ENCODE results near the gene ENDOV. TPM values are rescaled to one million over a fixed set of nuclear protein-coding genes. Genes with fewer than 3 reads are reported as not detected.

The ENDOV gene
- total RNA-seq, 2 donors from 2014 or later, result 19.1 to 25.3 TPM

GRCh38 chr17:80418589-80418988, 3.6 kb downstream of the ENDOV start:
- no peaks in the 10 kb centered on the region for H3K36me3 ChIP-seq
- DNase-seq, result no peak
- H3K4me1 ChIP-seq, result no peaks in the 10 kb centered on the region
- no peaks in the 10 kb centered on the region for H3K9me3 ChIP-seq
- intact Hi-C loops (cut with DNase I), result no loop called here
- H3K27me3 ChIP-seq, result no peaks in the 10 kb centered on the region
- no peak overlapping the region for H3K4me3 ChIP-seq
- TF ChIP-seq CTCF (IDR thresholded peaks at IDR 0.05), result no peak
- no peak overlapping the region for H3K9ac ChIP-seq (ENCODE audit: low read depth in 2 of 2, low read length in 2 of 2)
- no peak overlapping the region for H3K27ac ChIP-seq

GRCh38 chr17:80419255-80419654, 4.3 kb downstream of the ENDOV start:
- Histone ChIP-seq H3K9ac (ENCODE audit: low read depth in 2 of 2, low read length in 2 of 2) (no peak overlapping the region), H3K27me3 (no peaks in the 10 kb centered on the region), H3K36me3 (no peaks in the 10 kb centered on the region), H3K27ac (no peak overlapping the region), H3K4me3 (no peak overlapping the region), H3K4me1 (no peaks in the 10 kb centered on the region), H3K9me3 (no peaks in the 10 kb centered on the region)
- DNase-seq, result no peak
- no peak for TF ChIP-seq CTCF (IDR thresholded peaks at IDR 0.05)
- intact Hi-C loops (cut with DNase I), result no loop called here

DNA sequence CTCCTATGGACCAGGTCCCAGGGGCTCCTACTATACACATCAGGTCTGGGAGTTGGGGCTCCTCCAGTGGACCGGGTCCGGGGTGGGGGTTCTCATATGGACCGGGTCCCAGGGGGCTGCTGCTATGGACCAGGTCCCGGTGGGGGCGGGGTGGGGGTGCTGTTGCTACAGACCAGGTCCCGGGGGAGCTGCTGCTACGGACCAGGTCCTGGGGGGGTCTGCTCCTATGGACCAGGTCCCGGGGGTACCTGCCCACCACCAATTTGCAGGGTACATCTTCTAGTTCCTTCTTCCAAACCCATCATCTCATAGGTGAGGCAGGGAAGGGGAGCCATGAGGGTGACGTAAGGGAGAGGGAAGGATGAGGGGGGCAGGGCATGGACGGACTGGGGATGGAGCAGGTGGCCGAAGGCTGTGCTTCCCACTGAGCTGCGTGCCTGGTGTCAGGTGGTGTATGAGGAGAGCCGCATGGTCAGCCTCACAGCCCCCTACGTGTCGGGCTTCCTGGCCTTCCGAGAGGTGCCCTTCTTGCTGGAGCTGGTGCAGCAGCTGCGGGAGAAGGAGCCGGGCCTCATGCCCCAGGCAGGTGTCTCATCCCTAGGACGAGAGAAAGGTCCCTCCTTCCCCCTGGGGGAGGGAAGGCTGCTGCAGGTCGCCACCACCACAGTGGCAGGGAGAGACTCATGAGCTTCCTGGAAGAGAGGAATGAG, 6.6 kb downstream of the ENDOV start:
- no peak for DNase-seq
- no peaks in the 10 kb centered on the region for H3K36me3 ChIP-seq
- H3K27ac ChIP-seq, result no peak overlapping the region
- H3K9ac ChIP-seq (ENCODE audit: low read depth in 2 of 2, low read length in 2 of 2), result no peak overlapping the region
- H3K4me3 ChIP-seq, result no peak overlapping the region
- intact Hi-C loops (cut with DNase I), result loop anchor here (10.0 kb wide), 1 partner anchor 683 kb away; no protein-coding TSS in a partner anchor
- no peaks in the 10 kb centered on the region for H3K4me1 ChIP-seq
- TF ChIP-seq CTCF (IDR thresholded peaks at IDR 0.05), result no peak
- H3K27me3 ChIP-seq, result no peaks in the 10 kb centered on the region
- no peaks in the 10 kb centered on the region for H3K9me3 ChIP-seq

GRCh38 chr17:80422276-80422675, 7.3 kb downstream of the ENDOV start:
- no peak for TF ChIP-seq CTCF (IDR thresholded peaks at IDR 0.05)
- H3K9ac ChIP-seq (ENCODE audit: low read depth in 2 of 2, low read length in 2 of 2), result no peak overlapping the region
- H3K4me3 ChIP-seq, result no peak overlapping the region
- H3K9me3 ChIP-seq, result no peaks in the 10 kb centered on the region
- no peaks in the 10 kb centered on the region for H3K36me3 ChIP-seq
- DNase-seq, result no peak
- intact Hi-C loops (cut with DNase I), result loop anchor here (10.0 kb wide), 1 partner anchor 683 kb away; no protein-coding TSS in a partner anchor
- no peaks in the 10 kb centered on the region for H3K4me1 ChIP-seq
- no peaks in the 10 kb centered on the region for H3K27me3 ChIP-seq
- no peak overlapping the region for H3K27ac ChIP-seq

- H3K27ac ChIP-seq, result no peak overlapping the region
- H3K36me3 ChIP-seq, result no peaks in the 10 kb centered on the region
- no peaks in the 10 kb centered on the region for H3K4me1 ChIP-seq
- no peaks in the 10 kb centered on the region for H3K9me3 ChIP-seq
- H3K9ac ChIP-seq (ENCODE audit: low read depth in 2 of 2, low read length in 2 of 2), result no peak overlapping the region
- no peak for TF ChIP-seq CTCF (IDR thresholded peaks at IDR 0.05)
- no peaks in the 10 kb centered on the region for H3K27me3 ChIP-seq
- no peak for DNase-seq
- no peak overlapping the region for H3K4me3 ChIP-seq
- intact Hi-C loops (cut with DNase I), result loop anchor here (10.0 kb wide), 1 partner anchor 682 kb away; no protein-coding TSS in a partner anchor
Measured at GRCh38 chr17:80422981-80423380, 8.0 kb downstream of the ENDOV start.

All from colonic mucosa (tissue), 4 donors.